WTC11 (cell line): ENCODE measurements around the gene INHBC. TPM values are rescaled to one million over a fixed set of nuclear protein-coding genes. Genes with fewer than 3 reads are reported as not detected.

ENCODE experiments used
- ATAC-seq: fragments of 200-7000 bp; cut with Tn5 transposase; 2 replicates; pipeline ENCODE4 v1.10.0; 2021; ENCODE audit warnings: mild to moderate bottlenecking, moderate library complexity
- CTCF ChIA-PET: fragments of 300-600 bp; sonication (Branson Sonifier 250); formaldehyde crosslinking; loops from one replicate; lab custom pipeline; 2021; ENCODE audit warnings: antibody characterized with exemption; lab: Charles Lee
- POLR2A ChIA-PET: fragments of 350-600 bp; sonication (Branson Sonifier 250); formaldehyde crosslinking; loops from one replicate; lab custom pipeline; 2021; ENCODE audit warnings: antibody characterized with exemption; lab: Charles Lee
- DNase-seq: peaks from one replicate; pipeline ENCODE4 v3.0.0; 2021; ENCODE audit warnings: low spot score
- H3K27ac Mint-ChIP-seq: 2 replicates; pipeline ENCODE4 v1.8.0; 2021; ENCODE audit warnings: mixed read lengths
- H3K27me3 Mint-ChIP-seq: 2 replicates; pipeline ENCODE4 v1.8.0; 2021; ENCODE audit warnings: low read depth, mild to moderate bottlenecking, moderate library complexity, mixed read lengths
- H3K36me3 Mint-ChIP-seq: 2 replicates; pipeline ENCODE4 v1.8.0; 2021; ENCODE audit warnings: mixed read lengths
- H3K4me1 Mint-ChIP-seq: 2 replicates; pipeline ENCODE4 v1.8.0; 2022; ENCODE audit warnings: mixed read lengths
- H3K4me3 Mint-ChIP-seq: 2 replicates; pipeline ENCODE4 v1.8.0; 2021; ENCODE audit warnings: mild to moderate bottlenecking, moderate library complexity, mixed read lengths
- H3K9me3 Mint-ChIP-seq: 2 replicates; pipeline ENCODE4 v1.8.0; 2021; ENCODE audit warnings: mixed read lengths
- ATF1 ChIP-seq: sonication (generic); formaldehyde crosslinking; IDR thresholded peaks from 2 replicates; pipeline ENCODE4 v1.8.1; 2023; ENCODE audit warnings: mild to moderate bottlenecking, moderate library complexity, missing genetic modification reagents
- CBFB ChIP-seq: sonication (generic); formaldehyde crosslinking; IDR thresholded peaks from 2 replicates; pipeline ENCODE4 v1.8.1; 2022; ENCODE audit warnings: mild to moderate bottlenecking, low read depth, missing genetic modification reagents
- EMX1 ChIP-seq: fragments of 250-450 bp; sonication (Bioruptor Pico); IDR thresholded peaks from 2 replicates; pipeline ENCODE4 v1.8.0; 2021; ENCODE audit warnings: mild to moderate bottlenecking
- NR2C2 ChIP-seq: sonication (generic); formaldehyde crosslinking; IDR thresholded peaks from 2 replicates; pipeline ENCODE4 v1.8.0; 2022; ENCODE audit warnings: mild to moderate bottlenecking, missing genetic modification reagents
- PRRX2 ChIP-seq: fragments of 250-450 bp; sonication (Bioruptor Pico); IDR thresholded peaks from 2 replicates; pipeline ENCODE4 v1.8.0; 2021; ENCODE audit warnings: mild to moderate bottlenecking
- SMAD3 ChIP-seq: sonication (generic); formaldehyde crosslinking; IDR thresholded peaks from 2 replicates; pipeline ENCODE4 v1.8.0; 2022; ENCODE audit warnings: missing genetic modification reagents, mild to moderate bottlenecking, borderline replicate concordance
- SMAD4 ChIP-seq: sonication (generic); formaldehyde crosslinking; IDR thresholded peaks from 2 replicates; pipeline ENCODE4 v1.8.0; 2022; ENCODE audit warnings: mild to moderate bottlenecking, missing genetic modification reagents
- TCF7 ChIP-seq: sonication (generic); formaldehyde crosslinking; IDR thresholded peaks from 2 replicates; pipeline ENCODE4 v1.8.0; 2022; ENCODE audit warnings: mild to moderate bottlenecking, low read depth, missing genetic modification reagents, moderate library complexity
- ZBTB21 ChIP-seq: sonication (generic); formaldehyde crosslinking; IDR thresholded peaks from 2 replicates; pipeline ENCODE4 v1.8.1; 2023; ENCODE audit warnings: mild to moderate bottlenecking, missing genetic modification reagents, borderline replicate concordance
- ZNF121 ChIP-seq: sonication (generic); formaldehyde crosslinking; IDR thresholded peaks from 2 replicates; pipeline ENCODE4 v1.8.0; 2023; ENCODE audit warnings: missing genetic modification reagents
- total RNA-seq: library from RNA; stranded (reverse); gene quantifications from 3 replicates; pipeline ENCODE4 v1.2.3, GENCODE V29; 2021
- TF ChIP-seq, protein P1 (sequence below): sonication (generic); formaldehyde crosslinking; IDR thresholded peaks from 2 replicates; pipeline ENCODE4 v1.8.1; 2023; ENCODE audit warnings: mild to moderate bottlenecking, missing genetic modification reagents, moderate library complexity
- TF ChIP-seq, protein P2 (sequence below): sonication (generic); formaldehyde crosslinking; IDR thresholded peaks from 2 replicates; pipeline ENCODE4 v1.8.0; 2022; ENCODE audit warnings: mild to moderate bottlenecking, missing genetic modification reagents
- TF ChIP-seq, protein P3 (sequence below): sonication (generic); formaldehyde crosslinking; IDR thresholded peaks from 2 replicates; pipeline ENCODE4 v1.8.1; 2023; ENCODE audit warnings: mild to moderate bottlenecking, missing genetic modification reagents
- TF ChIP-seq, protein P4 (sequence below): sonication (generic); formaldehyde crosslinking; IDR thresholded peaks from 2 replicates; pipeline ENCODE4 v1.8.1; 2022; ENCODE audit warnings: mild to moderate bottlenecking, moderate library complexity, missing genetic modification reagents
- TF ChIP-seq, protein P5 (sequence below): sonication (generic); formaldehyde crosslinking; IDR thresholded peaks from 2 replicates; pipeline ENCODE4 v1.8.1; 2022; ENCODE audit warnings: low read depth, mild to moderate bottlenecking, moderate library complexity, missing genetic modification reagents, borderline replicate concordance
- TF ChIP-seq, protein P6 (sequence below): sonication (generic); formaldehyde crosslinking; IDR thresholded peaks from 2 replicates; pipeline ENCODE4 v1.8.1; 2022; ENCODE audit warnings: missing genetic modification reagents, borderline replicate concordance
- TF ChIP-seq, protein P7 (sequence below): sonication (generic); formaldehyde crosslinking; IDR thresholded peaks from 2 replicates; pipeline ENCODE4 v1.8.1; 2022; ENCODE audit warnings: mild to moderate bottlenecking, missing genetic modification reagents, moderate library complexity, borderline replicate concordance
- TF ChIP-seq, protein P8 (sequence below): sonication (generic); formaldehyde crosslinking; IDR thresholded peaks from 2 replicates; pipeline ENCODE4 v1.8.0; 2023; ENCODE audit warnings: mild to moderate bottlenecking, missing genetic modification reagents

INHBC gene
- total RNA-seq, 1 experiment from 2014 or later: 0.20 TPM

DNA sequence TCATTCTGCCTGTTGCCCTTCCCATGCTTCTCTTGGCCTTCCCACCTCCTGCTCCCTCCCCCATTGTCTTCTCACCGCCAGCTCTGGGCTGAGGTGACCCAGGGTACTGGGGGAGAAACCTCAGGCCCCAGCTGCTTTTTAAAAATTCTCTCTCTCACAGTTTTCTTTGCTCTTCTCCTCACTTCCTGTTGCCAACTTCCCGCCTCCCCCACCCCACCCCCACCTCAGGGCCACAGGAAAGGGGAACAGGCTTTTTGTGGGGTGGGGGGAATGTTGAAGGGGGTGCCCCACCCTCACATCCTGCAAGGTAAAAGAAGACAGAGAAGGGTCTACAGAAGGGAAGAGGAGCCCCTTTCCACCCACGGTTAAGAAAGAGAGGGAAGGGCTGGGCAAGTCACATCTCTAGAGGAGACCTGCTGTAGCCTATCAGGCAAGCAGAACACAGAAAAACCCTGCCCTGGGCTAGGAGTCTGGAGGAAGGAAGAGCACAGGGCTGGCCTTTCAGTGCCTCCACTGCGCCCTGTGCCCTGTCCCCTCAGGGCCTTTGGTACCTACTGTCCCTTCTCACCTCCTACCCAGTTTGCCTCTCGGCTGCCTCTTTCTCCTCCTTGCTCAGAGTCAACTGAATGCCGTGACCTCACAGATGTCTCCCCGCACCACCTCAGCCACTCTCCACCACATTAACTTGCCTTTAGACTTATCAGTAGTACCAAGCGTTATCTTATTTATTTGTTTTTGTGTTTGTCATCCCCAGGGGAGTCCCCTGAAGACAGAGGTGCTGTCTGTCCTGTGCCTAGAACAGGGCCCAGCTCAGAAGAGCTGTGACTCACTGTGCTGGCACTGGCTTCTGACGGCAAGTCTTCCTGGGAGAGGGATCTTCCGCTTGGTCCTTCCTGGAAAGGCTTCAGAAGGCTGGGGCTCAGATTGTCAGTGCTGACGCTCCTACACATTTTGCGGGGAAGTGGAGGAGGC, 43.4 kb downstream of the INHBC start:
- CTCF ChIA-PET: interaction anchor here (1.3 to 5.0 kb wide), 3 partner anchors 12 to 25 kb away, joined by 3 to 88 read pairs (median 12); partner anchors contain the start of gene GLI1

DNA sequence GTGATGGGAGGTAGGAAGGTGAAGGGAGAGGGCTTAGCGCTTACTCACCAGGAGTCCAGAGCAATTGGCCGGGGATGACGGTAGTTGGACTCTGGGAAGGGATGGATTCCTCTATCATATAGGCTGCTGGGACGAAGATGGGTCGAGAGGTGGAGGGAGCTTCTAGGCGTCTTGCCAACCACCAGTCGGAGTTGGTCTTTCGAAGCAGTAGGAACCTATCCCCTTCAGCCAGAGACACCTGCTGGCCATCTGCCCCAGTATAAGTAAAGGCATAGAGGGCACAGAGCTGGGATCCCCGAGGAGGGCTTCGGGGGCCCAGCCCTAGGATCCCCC, 44.4 kb downstream of the INHBC start:
- peaks cover 48% of the 10 kb centered on the region for H3K4me1 Mint-ChIP-seq
- no peak overlapping the region for H3K27ac Mint-ChIP-seq
- no peaks in the 10 kb centered on the region for H3K36me3 Mint-ChIP-seq
- ChIA-PET POLR2A (no interaction called here), CTCF (no interaction called here)
- TF ChIP-seq, protein P1, sequence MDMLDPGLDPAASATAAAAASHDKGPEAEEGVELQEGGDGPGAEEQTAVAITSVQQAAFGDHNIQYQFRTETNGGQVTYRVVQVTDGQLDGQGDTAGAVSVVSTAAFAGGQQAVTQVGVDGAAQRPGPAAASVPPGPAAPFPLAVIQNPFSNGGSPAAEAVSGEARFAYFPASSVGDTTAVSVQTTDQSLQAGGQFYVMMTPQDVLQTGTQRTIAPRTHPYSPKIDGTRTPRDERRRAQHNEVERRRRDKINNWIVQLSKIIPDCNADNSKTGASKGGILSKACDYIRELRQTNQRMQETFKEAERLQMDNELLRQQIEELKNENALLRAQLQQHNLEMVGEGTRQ (CRISPR knock-in tag): no peak
- no peak for TF ChIP-seq CBFB (CRISPR knock-in tag)
- ATAC-seq (no peak), DNase-seq (no peak)
- no peaks in the 10 kb centered on the region for H3K9me3 Mint-ChIP-seq
- no peak overlapping the region for H3K4me3 Mint-ChIP-seq
- H3K27me3 Mint-ChIP-seq: peaks cover 72% of the 10 kb centered on the region

More for the DNA sequence above, 43.4 kb downstream of the INHBC start:
- Mint-ChIP-seq H3K27me3 (peaks cover 83% of the 10 kb centered on the region), H3K27ac (no peak overlapping the region), H3K4me1 (peaks cover 41% of the 10 kb centered on the region), H3K4me3 (no peak overlapping the region), H3K9me3 (no peaks in the 10 kb centered on the region), H3K36me3 (no peaks in the 10 kb centered on the region)
- DNase-seq (no peak), ATAC-seq (peak; percentile 20)
- no peak for TF ChIP-seq SMAD4
- TF ChIP-seq, protein P2, sequence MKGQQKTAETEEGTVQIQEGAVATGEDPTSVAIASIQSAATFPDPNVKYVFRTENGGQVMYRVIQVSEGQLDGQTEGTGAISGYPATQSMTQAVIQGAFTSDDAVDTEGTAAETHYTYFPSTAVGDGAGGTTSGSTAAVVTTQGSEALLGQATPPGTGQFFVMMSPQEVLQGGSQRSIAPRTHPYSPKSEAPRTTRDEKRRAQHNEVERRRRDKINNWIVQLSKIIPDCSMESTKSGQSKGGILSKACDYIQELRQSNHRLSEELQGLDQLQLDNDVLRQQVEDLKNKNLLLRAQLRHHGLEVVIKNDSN: no peak
- no peak for TF ChIP-seq ATF1 (CRISPR knock-in tag)
- TF ChIP-seq TCF7 (CRISPR knock-in tag): no peak
- TF ChIP-seq EMX1 (CRISPR knock-in tag): no peak
- TF ChIP-seq, protein P3, sequence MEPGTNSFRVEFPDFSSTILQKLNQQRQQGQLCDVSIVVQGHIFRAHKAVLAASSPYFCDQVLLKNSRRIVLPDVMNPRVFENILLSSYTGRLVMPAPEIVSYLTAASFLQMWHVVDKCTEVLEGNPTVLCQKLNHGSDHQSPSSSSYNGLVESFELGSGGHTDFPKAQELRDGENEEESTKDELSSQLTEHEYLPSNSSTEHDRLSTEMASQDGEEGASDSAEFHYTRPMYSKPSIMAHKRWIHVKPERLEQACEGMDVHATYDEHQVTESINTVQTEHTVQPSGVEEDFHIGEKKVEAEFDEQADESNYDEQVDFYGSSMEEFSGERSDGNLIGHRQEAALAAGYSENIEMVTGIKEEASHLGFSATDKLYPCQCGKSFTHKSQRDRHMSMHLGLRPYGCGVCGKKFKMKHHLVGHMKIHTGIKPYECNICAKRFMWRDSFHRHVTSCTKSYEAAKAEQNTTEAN (CRISPR knock-in tag): no peak
- no peak for TF ChIP-seq NR2C2 (CRISPR knock-in tag)
- POLR2A ChIA-PET: interaction anchor here (0.9 kb wide), 1 partner anchor 19 kb away, joined by 3 read pairs; the partner anchor contains the start of gene GLI1

DNA sequence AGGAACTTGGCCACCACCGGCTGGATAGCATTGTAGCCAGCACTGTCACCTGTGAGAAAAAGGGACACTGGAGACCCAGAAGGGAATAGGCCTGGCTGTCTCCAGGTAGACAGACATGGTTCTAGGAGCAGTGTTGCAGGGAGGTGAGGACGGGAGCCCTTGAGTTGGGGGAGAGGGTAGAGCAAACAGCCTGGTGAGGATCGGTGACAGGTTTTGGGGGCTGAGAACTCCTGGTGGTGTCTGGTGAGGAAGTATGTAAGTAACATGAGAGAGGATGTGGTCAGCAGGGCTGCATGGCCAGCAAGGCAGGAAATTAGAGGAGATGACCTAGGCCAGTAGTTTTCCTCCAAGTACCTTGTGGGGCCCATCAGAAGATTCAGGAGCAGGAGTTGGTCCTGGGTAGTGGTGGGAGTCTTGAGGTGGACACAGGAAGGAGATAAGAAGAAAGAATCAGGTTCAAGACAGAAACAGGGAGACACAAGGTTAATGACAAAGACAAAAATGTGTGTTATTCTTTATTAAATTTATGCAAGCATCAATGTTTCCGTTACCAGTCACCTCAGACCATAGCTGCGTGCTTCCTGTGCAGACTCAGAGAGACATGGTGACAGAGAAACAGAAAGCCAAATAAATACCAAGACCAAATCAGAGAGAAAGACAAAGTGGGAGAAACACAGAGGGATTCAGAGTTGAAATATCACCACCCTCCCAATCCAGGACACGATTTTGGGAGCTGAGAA, 45.0 kb downstream of the INHBC start, which contains the start of gene ARHGAP9:
TSS of gene ARHGAP9 (minus strand) at position 491 of the 740 bp plus-strand sequence. CDS start at position 31, 460 bp downstream.
- ChIA-PET POLR2A (no interaction called here), CTCF (interaction anchor here (1.6 to 3.2 kb wide), 2 partner anchors 19 to 21 kb away, joined by 4 to 13 read pairs; partner anchors contain the start of gene GLI1)
- peaks cover 67% of the 10 kb centered on the region for H3K27me3 Mint-ChIP-seq
- no peak within 1 kb of the TSS for H3K27ac Mint-ChIP-seq
- DNase-seq (no peak), ATAC-seq (no peak)
- no peak within 1 kb of the TSS for H3K4me3 Mint-ChIP-seq
- no peaks in the 10 kb centered on the region for H3K36me3 Mint-ChIP-seq
- TF ChIP-seq ZBTB21 (CRISPR knock-in tag) (no peak), SMAD3 (no peak), ZNF121 (no peak), PRRX2 (CRISPR knock-in tag) (no peak)
- TF ChIP-seq, protein P4, sequence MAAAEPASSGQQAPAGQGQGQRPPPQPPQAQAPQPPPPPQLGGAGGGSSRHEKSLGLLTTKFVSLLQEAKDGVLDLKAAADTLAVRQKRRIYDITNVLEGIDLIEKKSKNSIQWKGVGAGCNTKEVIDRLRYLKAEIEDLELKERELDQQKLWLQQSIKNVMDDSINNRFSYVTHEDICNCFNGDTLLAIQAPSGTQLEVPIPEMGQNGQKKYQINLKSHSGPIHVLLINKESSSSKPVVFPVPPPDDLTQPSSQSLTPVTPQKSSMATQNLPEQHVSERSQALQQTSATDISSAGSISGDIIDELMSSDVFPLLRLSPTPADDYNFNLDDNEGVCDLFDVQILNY (CRISPR knock-in tag): no peak
- TF ChIP-seq, protein P5, sequence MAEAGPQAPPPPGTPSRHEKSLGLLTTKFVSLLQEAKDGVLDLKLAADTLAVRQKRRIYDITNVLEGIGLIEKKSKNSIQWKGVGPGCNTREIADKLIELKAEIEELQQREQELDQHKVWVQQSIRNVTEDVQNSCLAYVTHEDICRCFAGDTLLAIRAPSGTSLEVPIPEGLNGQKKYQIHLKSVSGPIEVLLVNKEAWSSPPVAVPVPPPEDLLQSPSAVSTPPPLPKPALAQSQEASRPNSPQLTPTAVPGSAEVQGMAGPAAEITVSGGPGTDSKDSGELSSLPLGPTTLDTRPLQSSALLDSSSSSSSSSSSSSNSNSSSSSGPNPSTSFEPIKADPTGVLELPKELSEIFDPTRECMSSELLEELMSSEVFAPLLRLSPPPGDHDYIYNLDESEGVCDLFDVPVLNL (CRISPR knock-in tag): no peak
- TF ChIP-seq, protein P6, sequence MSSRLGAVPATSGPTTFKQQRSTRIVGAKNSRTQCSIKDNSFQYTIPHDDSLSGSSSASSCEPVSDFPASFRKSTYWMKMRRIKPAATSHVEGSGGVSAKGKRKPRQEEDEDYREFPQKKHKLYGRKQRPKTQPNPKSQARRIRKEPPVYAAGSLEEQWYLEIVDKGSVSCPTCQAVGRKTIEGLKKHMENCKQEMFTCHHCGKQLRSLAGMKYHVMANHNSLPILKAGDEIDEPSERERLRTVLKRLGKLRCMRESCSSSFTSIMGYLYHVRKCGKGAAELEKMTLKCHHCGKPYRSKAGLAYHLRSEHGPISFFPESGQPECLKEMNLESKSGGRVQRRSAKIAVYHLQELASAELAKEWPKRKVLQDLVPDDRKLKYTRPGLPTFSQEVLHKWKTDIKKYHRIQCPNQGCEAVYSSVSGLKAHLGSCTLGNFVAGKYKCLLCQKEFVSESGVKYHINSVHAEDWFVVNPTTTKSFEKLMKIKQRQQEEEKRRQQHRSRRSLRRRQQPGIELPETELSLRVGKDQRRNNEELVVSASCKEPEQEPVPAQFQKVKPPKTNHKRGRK (CRISPR knock-in tag): no peak
- TF ChIP-seq, protein P7, sequence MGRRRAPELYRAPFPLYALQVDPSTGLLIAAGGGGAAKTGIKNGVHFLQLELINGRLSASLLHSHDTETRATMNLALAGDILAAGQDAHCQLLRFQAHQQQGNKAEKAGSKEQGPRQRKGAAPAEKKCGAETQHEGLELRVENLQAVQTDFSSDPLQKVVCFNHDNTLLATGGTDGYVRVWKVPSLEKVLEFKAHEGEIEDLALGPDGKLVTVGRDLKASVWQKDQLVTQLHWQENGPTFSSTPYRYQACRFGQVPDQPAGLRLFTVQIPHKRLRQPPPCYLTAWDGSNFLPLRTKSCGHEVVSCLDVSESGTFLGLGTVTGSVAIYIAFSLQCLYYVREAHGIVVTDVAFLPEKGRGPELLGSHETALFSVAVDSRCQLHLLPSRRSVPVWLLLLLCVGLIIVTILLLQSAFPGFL (CRISPR knock-in tag): no peak
- TF ChIP-seq, protein P8, sequence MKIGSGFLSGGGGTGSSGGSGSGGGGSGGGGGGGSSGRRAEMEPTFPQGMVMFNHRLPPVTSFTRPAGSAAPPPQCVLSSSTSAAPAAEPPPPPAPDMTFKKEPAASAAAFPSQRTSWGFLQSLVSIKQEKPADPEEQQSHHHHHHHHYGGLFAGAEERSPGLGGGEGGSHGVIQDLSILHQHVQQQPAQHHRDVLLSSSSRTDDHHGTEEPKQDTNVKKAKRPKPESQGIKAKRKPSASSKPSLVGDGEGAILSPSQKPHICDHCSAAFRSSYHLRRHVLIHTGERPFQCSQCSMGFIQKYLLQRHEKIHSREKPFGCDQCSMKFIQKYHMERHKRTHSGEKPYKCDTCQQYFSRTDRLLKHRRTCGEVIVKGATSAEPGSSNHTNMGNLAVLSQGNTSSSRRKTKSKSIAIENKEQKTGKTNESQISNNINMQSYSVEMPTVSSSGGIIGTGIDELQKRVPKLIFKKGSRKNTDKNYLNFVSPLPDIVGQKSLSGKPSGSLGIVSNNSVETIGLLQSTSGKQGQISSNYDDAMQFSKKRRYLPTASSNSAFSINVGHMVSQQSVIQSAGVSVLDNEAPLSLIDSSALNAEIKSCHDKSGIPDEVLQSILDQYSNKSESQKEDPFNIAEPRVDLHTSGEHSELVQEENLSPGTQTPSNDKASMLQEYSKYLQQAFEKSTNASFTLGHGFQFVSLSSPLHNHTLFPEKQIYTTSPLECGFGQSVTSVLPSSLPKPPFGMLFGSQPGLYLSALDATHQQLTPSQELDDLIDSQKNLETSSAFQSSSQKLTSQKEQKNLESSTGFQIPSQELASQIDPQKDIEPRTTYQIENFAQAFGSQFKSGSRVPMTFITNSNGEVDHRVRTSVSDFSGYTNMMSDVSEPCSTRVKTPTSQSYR (CRISPR knock-in tag): no peak
- peaks cover 46% of the 10 kb centered on the region for H3K4me1 Mint-ChIP-seq
- H3K9me3 Mint-ChIP-seq: no peaks in the 10 kb centered on the region
